ENCODE results near the gene AADAC.
"Not testable (repeated sequence)": the region's sequence is repeated elsewhere in the genome, so short reads cannot be mapped to it uniquely, and the experiment has no call there.

AADAC gene

DNA sequence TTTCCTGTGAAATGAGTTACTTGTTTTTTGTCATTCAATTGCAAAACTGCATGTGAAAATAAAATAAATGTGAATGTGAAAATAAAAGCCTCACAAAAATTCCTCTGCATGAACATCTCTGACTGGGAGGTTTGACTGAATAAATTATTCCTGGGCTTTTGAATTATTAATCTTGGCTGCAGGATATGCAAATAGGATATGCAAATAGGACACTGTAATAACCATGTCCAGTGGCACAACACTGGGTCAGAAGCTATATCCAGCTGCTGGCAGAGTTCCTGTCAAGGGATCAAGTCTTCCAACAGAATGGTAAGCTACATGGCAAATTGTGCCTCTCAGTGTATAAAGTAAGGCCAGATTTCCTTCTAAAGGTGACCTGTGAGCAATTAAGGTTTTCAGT lies 59.5 kb downstream of the AADAC start, which contains the start of gene SUCNR1:
Gene SUCNR1 (plus strand): TSS at position 246 of the 400 bp plus-strand sequence. CDS start 6,250 bp downstream, outside the sequence.
- in situ Hi-C loops (cut with MboI; ENCODE audit: low pct_unique_long_range_greater_than_20kb, low sequenced_read_pairs, unreplicated experiment), result no loop called here
- TF ChIP-seq, protein P1, sequence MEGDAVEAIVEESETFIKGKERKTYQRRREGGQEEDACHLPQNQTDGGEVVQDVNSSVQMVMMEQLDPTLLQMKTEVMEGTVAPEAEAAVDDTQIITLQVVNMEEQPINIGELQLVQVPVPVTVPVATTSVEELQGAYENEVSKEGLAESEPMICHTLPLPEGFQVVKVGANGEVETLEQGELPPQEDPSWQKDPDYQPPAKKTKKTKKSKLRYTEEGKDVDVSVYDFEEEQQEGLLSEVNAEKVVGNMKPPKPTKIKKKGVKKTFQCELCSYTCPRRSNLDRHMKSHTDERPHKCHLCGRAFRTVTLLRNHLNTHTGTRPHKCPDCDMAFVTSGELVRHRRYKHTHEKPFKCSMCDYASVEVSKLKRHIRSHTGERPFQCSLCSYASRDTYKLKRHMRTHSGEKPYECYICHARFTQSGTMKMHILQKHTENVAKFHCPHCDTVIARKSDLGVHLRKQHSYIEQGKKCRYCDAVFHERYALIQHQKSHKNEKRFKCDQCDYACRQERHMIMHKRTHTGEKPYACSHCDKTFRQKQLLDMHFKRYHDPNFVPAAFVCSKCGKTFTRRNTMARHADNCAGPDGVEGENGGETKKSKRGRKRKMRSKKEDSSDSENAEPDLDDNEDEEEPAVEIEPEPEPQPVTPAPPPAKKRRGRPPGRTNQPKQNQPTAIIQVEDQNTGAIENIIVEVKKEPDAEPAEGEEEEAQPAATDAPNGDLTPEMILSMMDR (IDR thresholded peaks at IDR 0.05; ENCODE audit: extremely low read depth, insufficient read depth, missing control alignments), result no peak
- DNase-seq (ENCODE audit: low spot score), result no peak

GRCh38 chr3:151874079-151874478 lies 60.2 kb downstream of the AADAC start:
- DNase-seq (ENCODE audit: low spot score); in situ Hi-C loops (cut with MboI; ENCODE audit: low pct_unique_long_range_greater_than_20kb, low sequenced_read_pairs, unreplicated experiment): not testable (repeated sequence)

DNA sequence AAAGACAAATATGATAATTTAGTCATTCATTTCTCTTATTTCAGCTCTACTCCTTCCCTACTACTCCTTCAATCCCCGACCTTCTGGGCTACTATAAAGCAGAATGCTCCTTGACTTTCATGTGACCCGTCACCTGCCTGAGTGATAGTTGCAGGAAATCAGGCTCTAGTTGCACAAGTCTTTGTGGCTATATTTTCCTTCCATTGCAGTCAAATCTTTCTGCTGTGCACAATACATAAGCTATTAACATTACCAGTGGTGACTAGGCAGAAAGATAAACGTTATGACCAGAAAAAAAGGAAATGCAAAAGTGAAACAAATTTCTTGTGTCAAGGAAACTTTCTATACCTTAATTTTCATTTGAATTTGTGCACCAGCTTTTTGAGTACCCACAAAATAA lies 61.8 kb downstream of the AADAC start:
- in situ Hi-C loops (cut with MboI; ENCODE audit: low pct_unique_long_range_greater_than_20kb, low sequenced_read_pairs, unreplicated experiment), result no loop called here
- TF ChIP-seq, protein P1 (IDR thresholded peaks at IDR 0.05; ENCODE audit: extremely low read depth, insufficient read depth, missing control alignments), result no peak
- no peak for DNase-seq (ENCODE audit: low spot score)

DNA sequence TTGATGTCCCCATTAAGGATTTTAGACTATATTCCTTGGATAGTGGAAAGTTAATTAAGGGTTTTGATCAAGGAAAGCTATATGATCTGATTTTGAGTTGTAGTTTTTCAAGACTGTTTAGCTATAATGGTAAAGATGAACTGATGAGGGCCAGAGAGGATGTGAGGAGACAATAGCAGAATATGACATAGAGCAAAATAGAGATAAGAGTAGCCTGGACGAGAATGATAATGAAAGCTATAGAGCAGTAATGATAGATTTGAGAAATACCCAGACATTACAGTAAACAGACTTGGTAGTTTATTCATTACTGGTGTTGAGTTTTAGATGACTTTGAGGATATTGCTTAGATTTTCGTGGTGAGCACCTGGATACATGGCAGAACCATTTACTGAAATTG lies 63.4 kb downstream of the AADAC start:
- in situ Hi-C loops (cut with MboI; ENCODE audit: low pct_unique_long_range_greater_than_20kb, low sequenced_read_pairs, unreplicated experiment), result no loop called here
- TF ChIP-seq, protein P1 (IDR thresholded peaks at IDR 0.05; ENCODE audit: extremely low read depth, insufficient read depth, missing control alignments), result no peak
- DNase-seq (ENCODE audit: low spot score), result no peak
